Lung (tissue), 12 donors: ENCODE measurements around the gene KIF1B. TPM values are rescaled to one million over a fixed set of nuclear protein-coding genes. Genes with fewer than 3 reads are reported as not detected.

ENCODE experiments used
- ATAC-seq: fragments of 200-7000 bp; cut with Tn5 transposase; one replicate; pipeline ENCODE4 v1.9.1; 2020; ENCODE audit warnings: moderate number of reproducible peaks; ENCODE audit not compliant: insufficient read depth, low FRiP score
- DNase-seq, 3 donors: peaks; one replicate each; pipeline ENCODE4 v3.0.0-alpha.2; 2013 to 2017
- H3K27ac ChIP-seq, 2 donors: one replicate each; pipeline ENCODE4 v1.5.1; 2013; ENCODE audit warnings: mild to moderate bottlenecking in 2 of 2, moderate library complexity in 2 of 2, control low read depth in 1 of 2, inconsistent platforms in 1 of 2, low read depth in 1 of 2, low read length in 1 of 2
- H3K27me3 ChIP-seq, 3 donors: one replicate each; pipeline ENCODE4 v1.5.1; 2013; ENCODE audit warnings: low read length in 2 of 3; ENCODE audit not compliant: control insufficient read depth in 3 of 3, insufficient read depth in 3 of 3
- H3K36me3 ChIP-seq, 4 donors: one replicate each; pipeline ENCODE4 v1.5.1; 2013; ENCODE audit warnings: low read length in 4 of 4, mild to moderate bottlenecking in 1 of 4, moderate library complexity in 1 of 4; ENCODE audit not compliant: control insufficient read depth in 4 of 4, insufficient read depth in 4 of 4
- H3K4me1 ChIP-seq, 5 donors: one replicate each; pipeline ENCODE4 v1.5.1; 2013; ENCODE audit warnings: low read length in 5 of 5, mild to moderate bottlenecking in 2 of 5, moderate library complexity in 1 of 5; ENCODE audit not compliant: control insufficient read depth in 5 of 5, insufficient read depth in 5 of 5
- H3K4me3 ChIP-seq: one replicate; pipeline ENCODE4 v1.5.1; 2013; ENCODE audit warnings: mild to moderate bottlenecking, control low read depth, moderate library complexity
- H3K9ac ChIP-seq, 2 donors: one replicate each; pipeline ENCODE4 v1.5.1; 2013; ENCODE audit warnings: low read length in 2 of 2, control low read depth in 1 of 2; ENCODE audit not compliant: insufficient read depth in 1 of 2
- H3K9me3 ChIP-seq, 4 donors: one replicate each; pipeline ENCODE4 v1.5.1; 2013; ENCODE audit warnings: low read length in 3 of 4, mild to moderate bottlenecking in 1 of 4, moderate library complexity in 1 of 4; ENCODE audit not compliant: control insufficient read depth in 4 of 4, insufficient read depth in 3 of 4
- CTCF ChIP-seq: IDR thresholded peaks from 2 replicates; pipeline ENCODE4 v1.5.1; 2012; ENCODE audit warnings: mild to moderate bottlenecking; ENCODE audit errors: control extremely low read depth, extremely low read depth
- WGBS, 2 donors: extraction: QIAGEN DNeasy Blood & Tissue Kit; methylation state at CpG; one replicate each; pipeline ENCODE4 v1.1.7; 2013; 5-methylcytosine and 5-hydroxymethylcytosine counted together
- polyA plus RNA-seq, 2 donors: library from polyadenylated mRNA; stranded (reverse); fragments of 200-250 nt; gene quantifications; one replicate each; pipeline ENCODE4 v1.2.1, GENCODE V29; 2013
- total RNA-seq, 2 donors: library from RNA; depleted of rRNA in 1 of 2; stranded (reverse); fragments of >200 nt in 1 of 2; gene quantifications; one replicate each; pipeline ENCODE4 v1.2.1, GENCODE V29; 2014 to 2021
- donor health status: control.
- donor health status: control.
- donor health status: Bipolar disorder and iron deficiency.
- donor health status: healthy.
- donor health status: DM: yes; HTN: yes; CAD: no.

The KIF1B gene
- total and polyA plus RNA-seq, 4 donors, result 9.7 to 64.0 (median 24.4) TPM

GRCh38 chr1:10171995-10172669 is 38.2 kb upstream of the KIF1B start:
- TF ChIP-seq CTCF, result no peak
- ATAC-seq (no peak), DNase-seq (no peak)
- Histone ChIP-seq H3K27me3 (no peaks in the 10 kb centered on the region), H3K4me1 (no peaks in the 10 kb centered on the region), H3K9ac (no peak overlapping the region), H3K36me3 (peaks cover 12 to 39% (median 31%) of the 10 kb centered on the region in 4 donors), H3K4me3 (no peak overlapping the region), H3K27ac (no peak overlapping the region), H3K9me3 (peaks cover 0 to 3% (median under 1%) of the 10 kb centered on the region in 4 donors)
- WGBS, 2 donors, result 94 to 95% methylated on average over 8 of the region's 8 CpGs

- Histone ChIP-seq H3K9ac (no peak overlapping the region), H3K36me3 (peaks cover 14 to 37% (median 27%) of the 10 kb centered on the region in 4 donors), H3K4me3 (no peak overlapping the region), H3K4me1 (no peaks in the 10 kb centered on the region), H3K9me3 (peaks cover 0 to 3% (median under 1%) of the 10 kb centered on the region in 4 donors), H3K27ac (no peak overlapping the region), H3K27me3 (no peaks in the 10 kb centered on the region)
- ATAC-seq (no peak), DNase-seq (no peak)
- TF ChIP-seq CTCF, result no peak
- WGBS, 2 donors, result 91 to 98% methylated on average over 10 of the region's 10 CpGs
Observed at GRCh38 chr1:10173582-10173981, 36.8 kb upstream of the KIF1B start.

- H3K4me3 ChIP-seq, result no peak overlapping the region
- no peaks in the 10 kb centered on the region for H3K4me1 ChIP-seq
- peaks cover 0 to 3% (median under 1%) of the 10 kb centered on the region in 4 donors for H3K9me3 ChIP-seq
- H3K9ac ChIP-seq, result no peak overlapping the region
- H3K27ac ChIP-seq, result no peak overlapping the region
- peaks cover 19 to 26% (median 24%) of the 10 kb centered on the region in 4 donors for H3K36me3 ChIP-seq
- 76 to 78% methylated on average over 5 of the region's 5 CpGs for WGBS, 2 donors
- no peaks in the 10 kb centered on the region for H3K27me3 ChIP-seq
- DNase-seq (no peak), ATAC-seq (no peak)
- no peak for TF ChIP-seq CTCF
Observed at GRCh38 chr1:10177876-10178275, 32.5 kb upstream of the KIF1B start.
